ENCODE measurements around the gene SLC29A2.

GRCh38 chr11:66412110-66412509 lies 40.5 kb upstream of the SLC29A2 start:
- TF ChIP-seq CTCF (IDR thresholded peaks at IDR 0.05; ENCODE audit: extremely low read depth in 1 of 2, insufficient read depth in 1 of 2, low read depth in 1 of 2, low read length in 2 of 2) (no peak), JUN (IDR thresholded peaks at IDR 0.05; ENCODE audit: borderline replicate concordance, insufficient read depth, insufficient read length, low read depth) (no peak), POLR2AphosphoS5 (IDR thresholded peaks at IDR 0.05; ENCODE audit: insufficient read depth, low read depth, low read length) (no peak), MYC (IDR thresholded peaks at IDR 0.05; ENCODE audit: low read depth, low read length) (no peak), POLR2A (IDR thresholded peaks at IDR 0.05; ENCODE audit: low read depth, low read length) (no peak), EZH2 (IDR thresholded peaks at IDR 0.05; ENCODE audit: borderline replicate concordance, low read depth, low read length, severe bottlenecking) (no peak)
